HL-60 (cell line): Measurements from ENCODE around the gene USP36.

Source experiments
- DNase-seq, 2 experiments: peaks; one replicate each; pipeline ENCODE4 v3.0.0-alpha.2; 2010 to 2020; ENCODE audit warnings: low read depth in 1 of 2, low spot score in 1 of 2
- H3K27ac ChIP-seq: fragments of 250-450 bp; sonication (Bioruptor Pico); replicated peaks from 2 replicates; pipeline ENCODE4 v1.5.1; 2020; ENCODE audit warnings: mild to moderate bottlenecking, moderate library complexity
- H3K27me3 ChIP-seq: fragments of 250-450 bp; sonication (Bioruptor Pico); 2 replicates; pipeline ENCODE4 v1.5.1; 2021; ENCODE audit warnings: mild to moderate bottlenecking, moderate library complexity; ENCODE audit not compliant: insufficient read depth, poor library complexity, severe bottlenecking
- H3K4me3 ChIP-seq: replicated peaks from 2 replicates; pipeline ENCODE4 v1.5.1; 2011; ENCODE audit warnings: mild to moderate bottlenecking, control low read depth, low read length; ENCODE audit not compliant: insufficient read depth
- GABPA ChIP-seq: IDR thresholded peaks from 2 replicates; pipeline ENCODE4 v1.6.1; 2012; ENCODE audit warnings: low read depth
- POLR2AphosphoS5 ChIP-seq: IDR thresholded peaks from 2 replicates; pipeline ENCODE4 v1.6.1; 2012; ENCODE audit warnings: low read depth
- SPI1 ChIP-seq: IDR thresholded peaks from 2 replicates; pipeline ENCODE4 v1.6.1; 2012; ENCODE audit warnings: low read depth, mild to moderate bottlenecking, borderline replicate concordance
- TF ChIP-seq, protein P1 (sequence below): IDR thresholded peaks from 2 replicates; pipeline ENCODE4 v1.6.1; 2012; ENCODE audit warnings: low read depth; ENCODE audit not compliant: insufficient replicate concordance
- TF ChIP-seq, protein P2 (sequence below): IDR thresholded peaks from one replicate; pipeline ENCODE4 v1.5.1; 2011; ENCODE audit warnings: low read length, control low read depth, inconsistent platforms; ENCODE audit not compliant: insufficient read depth

USP36 gene

DNA sequence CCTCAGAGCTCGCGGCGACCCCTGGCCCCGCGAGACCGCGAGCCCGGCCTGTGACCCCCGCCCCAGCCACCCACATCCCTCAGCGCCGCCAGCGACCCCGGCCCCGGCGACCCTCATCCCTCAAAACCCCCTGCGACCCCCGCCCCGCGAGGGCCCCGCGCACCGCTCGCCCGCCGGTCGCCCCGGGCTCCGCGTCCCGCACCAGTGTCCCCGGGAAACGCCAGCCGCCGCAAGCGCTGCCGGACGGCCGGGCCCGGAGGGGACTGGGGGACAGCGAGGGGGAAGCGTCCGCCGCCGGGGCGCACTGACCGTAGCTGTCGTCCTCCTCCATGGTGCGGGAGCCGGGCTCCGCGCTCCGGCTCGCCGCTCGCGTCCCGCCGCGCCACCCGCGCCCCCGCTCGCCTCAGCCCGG is 58.7 kb downstream of the USP36 start, which contains the start of gene CYTH1:
Gene CYTH1 (minus strand): TSS at position 381 of the 412 bp plus-strand sequence. CDS start 50 bp downstream, at position 331.
- TF ChIP-seq, protein P1, sequence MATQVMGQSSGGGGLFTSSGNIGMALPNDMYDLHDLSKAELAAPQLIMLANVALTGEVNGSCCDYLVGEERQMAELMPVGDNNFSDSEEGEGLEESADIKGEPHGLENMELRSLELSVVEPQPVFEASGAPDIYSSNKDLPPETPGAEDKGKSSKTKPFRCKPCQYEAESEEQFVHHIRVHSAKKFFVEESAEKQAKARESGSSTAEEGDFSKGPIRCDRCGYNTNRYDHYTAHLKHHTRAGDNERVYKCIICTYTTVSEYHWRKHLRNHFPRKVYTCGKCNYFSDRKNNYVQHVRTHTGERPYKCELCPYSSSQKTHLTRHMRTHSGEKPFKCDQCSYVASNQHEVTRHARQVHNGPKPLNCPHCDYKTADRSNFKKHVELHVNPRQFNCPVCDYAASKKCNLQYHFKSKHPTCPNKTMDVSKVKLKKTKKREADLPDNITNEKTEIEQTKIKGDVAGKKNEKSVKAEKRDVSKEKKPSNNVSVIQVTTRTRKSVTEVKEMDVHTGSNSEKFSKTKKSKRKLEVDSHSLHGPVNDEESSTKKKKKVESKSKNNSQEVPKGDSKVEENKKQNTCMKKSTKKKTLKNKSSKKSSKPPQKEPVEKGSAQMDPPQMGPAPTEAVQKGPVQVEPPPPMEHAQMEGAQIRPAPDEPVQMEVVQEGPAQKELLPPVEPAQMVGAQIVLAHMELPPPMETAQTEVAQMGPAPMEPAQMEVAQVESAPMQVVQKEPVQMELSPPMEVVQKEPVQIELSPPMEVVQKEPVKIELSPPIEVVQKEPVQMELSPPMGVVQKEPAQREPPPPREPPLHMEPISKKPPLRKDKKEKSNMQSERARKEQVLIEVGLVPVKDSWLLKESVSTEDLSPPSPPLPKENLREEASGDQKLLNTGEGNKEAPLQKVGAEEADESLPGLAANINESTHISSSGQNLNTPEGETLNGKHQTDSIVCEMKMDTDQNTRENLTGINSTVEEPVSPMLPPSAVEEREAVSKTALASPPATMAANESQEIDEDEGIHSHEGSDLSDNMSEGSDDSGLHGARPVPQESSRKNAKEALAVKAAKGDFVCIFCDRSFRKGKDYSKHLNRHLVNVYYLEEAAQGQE = no peak
- Histone ChIP-seq H3K27me3 (no peaks in the 10 kb centered on the region), H3K27ac (peak within 1 kb of the TSS; percentile 87), H3K4me3 (peak within 1 kb of the TSS; percentile 90)
- no peak for DNase-seq

DNA sequence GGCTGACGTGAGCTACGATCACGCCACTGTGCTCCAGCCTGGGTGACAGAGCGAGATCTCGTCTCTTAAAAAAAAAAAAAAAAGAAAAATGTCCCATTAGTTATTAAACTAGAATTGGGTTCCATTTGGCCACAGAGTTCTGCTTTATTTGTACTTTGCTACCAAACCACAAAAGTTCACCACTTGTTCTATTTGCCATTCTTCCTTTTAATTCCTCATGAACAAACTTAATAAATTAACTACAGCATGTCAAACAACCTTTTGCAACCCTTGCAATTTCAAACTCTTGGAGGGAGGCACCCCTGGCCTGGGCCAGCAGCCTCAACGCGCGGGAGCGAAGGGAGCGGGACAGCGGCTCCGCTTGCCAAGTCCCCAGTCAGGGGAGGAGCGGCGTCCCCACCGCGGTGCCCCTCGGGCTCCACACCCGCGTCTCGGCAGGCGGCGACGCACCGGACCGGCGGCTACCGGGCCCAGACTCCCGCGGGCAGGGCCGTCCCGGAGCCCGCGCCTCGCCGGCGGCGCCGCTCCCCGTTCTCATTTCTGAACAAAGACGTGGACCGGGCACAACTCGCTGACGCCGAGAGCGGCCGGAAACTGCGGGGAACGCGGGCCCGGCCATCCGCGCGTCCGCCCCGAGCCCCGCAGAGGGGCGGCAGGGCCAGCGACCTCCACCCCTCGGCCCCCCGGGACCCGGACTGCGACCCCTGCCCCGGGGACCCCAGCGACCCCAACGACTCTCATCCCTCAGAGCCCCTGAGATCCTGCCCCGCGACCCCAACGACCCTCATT is 59.3 kb downstream of the USP36 start:
- peak in 1 of 2 experiments; percentile 41 for DNase-seq
- peak overlapping the region; percentile 47 for H3K27ac ChIP-seq

DNA sequence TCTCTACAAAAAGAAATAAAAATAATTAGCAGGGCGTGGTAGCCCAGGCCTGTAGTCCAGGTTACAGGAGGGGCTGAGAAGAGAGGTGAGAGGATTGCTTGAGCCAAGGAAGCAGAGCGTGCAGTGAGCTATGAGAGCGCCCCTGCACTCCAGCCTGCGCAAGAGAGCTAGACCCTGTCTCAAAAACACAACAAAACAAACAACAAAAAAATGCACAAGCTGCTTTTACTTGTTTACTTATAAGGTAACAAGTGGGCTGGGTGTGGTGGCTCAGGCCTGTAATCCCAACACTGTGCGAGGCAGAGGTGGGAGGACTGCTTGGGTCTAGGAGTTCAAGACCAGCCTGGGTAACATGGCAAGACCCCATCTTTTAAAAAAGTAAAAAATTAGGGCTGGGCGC is 60.3 kb downstream of the USP36 start:
- TF ChIP-seq, protein P2, sequence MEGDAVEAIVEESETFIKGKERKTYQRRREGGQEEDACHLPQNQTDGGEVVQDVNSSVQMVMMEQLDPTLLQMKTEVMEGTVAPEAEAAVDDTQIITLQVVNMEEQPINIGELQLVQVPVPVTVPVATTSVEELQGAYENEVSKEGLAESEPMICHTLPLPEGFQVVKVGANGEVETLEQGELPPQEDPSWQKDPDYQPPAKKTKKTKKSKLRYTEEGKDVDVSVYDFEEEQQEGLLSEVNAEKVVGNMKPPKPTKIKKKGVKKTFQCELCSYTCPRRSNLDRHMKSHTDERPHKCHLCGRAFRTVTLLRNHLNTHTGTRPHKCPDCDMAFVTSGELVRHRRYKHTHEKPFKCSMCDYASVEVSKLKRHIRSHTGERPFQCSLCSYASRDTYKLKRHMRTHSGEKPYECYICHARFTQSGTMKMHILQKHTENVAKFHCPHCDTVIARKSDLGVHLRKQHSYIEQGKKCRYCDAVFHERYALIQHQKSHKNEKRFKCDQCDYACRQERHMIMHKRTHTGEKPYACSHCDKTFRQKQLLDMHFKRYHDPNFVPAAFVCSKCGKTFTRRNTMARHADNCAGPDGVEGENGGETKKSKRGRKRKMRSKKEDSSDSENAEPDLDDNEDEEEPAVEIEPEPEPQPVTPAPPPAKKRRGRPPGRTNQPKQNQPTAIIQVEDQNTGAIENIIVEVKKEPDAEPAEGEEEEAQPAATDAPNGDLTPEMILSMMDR = no peak
- no peak for TF ChIP-seq GABPA
- TF ChIP-seq POLR2AphosphoS5 = no peak
- TF ChIP-seq, protein P1 = no peak
- TF ChIP-seq SPI1 = no peak
- Histone ChIP-seq H3K4me3 (no peak overlapping the region), H3K27ac (peak overlapping the region; percentile 28), H3K27me3 (no peaks in the 10 kb centered on the region)
- DNase-seq = no peak

More for the DNA sequence above, 59.3 kb downstream of the USP36 start:
- Histone ChIP-seq H3K27me3 (no peaks in the 10 kb centered on the region), H3K4me3 (peak overlapping the region; percentile 90)
- TF ChIP-seq SPI1 = no peak
- TF ChIP-seq, protein P2 = no peak
- TF ChIP-seq POLR2AphosphoS5 = no peak
- no peak for TF ChIP-seq GABPA
- TF ChIP-seq, protein P1 = no peak
